H1 (cell line): ENCODE measurements around the gene GNAT1. TPM values are rescaled to one million over a fixed set of nuclear protein-coding genes. Genes with fewer than 3 reads are reported as not detected.

Source experiments
- CBX5 ChIP-seq: fragments of 300-800, 300-1000 bp; sonication (generic); IDR thresholded peaks from 2 replicates; pipeline ENCODE4 v1.7.1; 2016; ENCODE audit warnings: antibody characterized with exemption, low read length, low read depth
- EZH2 ChIP-seq: fragments of 200-600 bp; sonication (generic); IDR thresholded peaks from 2 replicates; pipeline ENCODE4 v1.7.1; 2012; ENCODE audit warnings: low read depth, mild to moderate bottlenecking, moderate library complexity, low read length, inconsistent platforms; ENCODE audit not compliant: severe bottlenecking
- MAFK ChIP-seq: IDR thresholded peaks from 2 replicates; pipeline ENCODE4 v1.6.1; 2012; ENCODE audit warnings: low read depth, mild to moderate bottlenecking, improper control_type of control experiment, low read length
- PHF8 ChIP-seq: fragments of 200-600 bp; sonication (generic); conservative IDR thresholded peaks from 2 replicates; pipeline ENCODE4 v1.7.1; 2012; ENCODE audit warnings: low read depth, mild to moderate bottlenecking, inconsistent platforms, low read length, moderate library complexity
- POU5F1 ChIP-seq: IDR thresholded peaks from 2 replicates; pipeline ENCODE4 v1.6.1; 2011; ENCODE audit warnings: low read depth, mild to moderate bottlenecking, low read length, moderate library complexity
- SIRT6 ChIP-seq: IDR thresholded peaks from one replicate; pipeline ENCODE4 v1.7.1; 2012; ENCODE audit warnings: low read length, inconsistent platforms
- USF2 ChIP-seq: IDR thresholded peaks from 2 replicates; pipeline ENCODE4 v1.6.1; 2011; ENCODE audit warnings: low read length, improper control_type of control experiment
- YY1 ChIP-seq: IDR thresholded peaks from 2 replicates; pipeline ENCODE4 v1.6.1; 2011; ENCODE audit warnings: low read depth, mild to moderate bottlenecking, low read length
- polyA plus RNA-seq, 7 experiments: library from polyadenylated mRNA; depleted of rRNA in 3 of 7; stranded (reverse) in 5 of 7; unstranded in 2 of 7; fragments of >200 nt in 5 of 7; fragments of 200-250 nt in 2 of 7; gene quantifications; 1 replicate in 5 of 7; 2 replicates in 1 of 7; 4 replicates in 1 of 7; pipeline versions ENCODE4 v1.2.1 to v1.2.3, GENCODE V29; 2011 to 2013; ENCODE audit warnings: missing spikeins in 2 of 7, mixed read lengths in 2 of 7
- total RNA-seq: library from RNA; stranded (reverse); fragmentation: NEBNext Ultra II Directional; extraction: Animal tissue kit (Norgen Biotek cat#: 25700); gene quantifications from 2 replicates; pipeline ENCODE4 v1.2.1, GENCODE V29; 2021

Gene GNAT1
- total and polyA plus RNA-seq, 2 of the 8 experiments (the other 6 are each of a cell fraction or from before 2014, with no cell fraction given): 0.08 TPM; not detected in 1

- no peak for TF ChIP-seq YY1
- TF ChIP-seq EZH2: no peak
- no peak for TF ChIP-seq SIRT6
- no peak for TF ChIP-seq POU5F1
- TF ChIP-seq USF2: no peak
- TF ChIP-seq PHF8: no peak
- TF ChIP-seq MAFK: no peak
- no peak for TF ChIP-seq CBX5
Measured at GRCh38 chr3:50157827-50158529, 33.4 kb upstream of the GNAT1 start (continued).
